Endothelial cell of umbilical vein (primary cell): ENCODE measurements around the gene CACTIN.

ENCODE experiments used
- EZH2 ChIP-seq: IDR thresholded peaks from 2 replicates; pipeline ENCODE4 v1.6.1; 2012; ENCODE audit warnings: borderline replicate concordance, low read depth, mild to moderate bottlenecking, moderate library complexity, low read length, inconsistent platforms; ENCODE audit not compliant: severe bottlenecking
- MAX ChIP-seq: IDR thresholded peaks from 2 replicates; pipeline ENCODE4 v1.6.1; 2011; ENCODE audit not compliant: insufficient read depth, insufficient read length
- MYC ChIP-seq: IDR thresholded peaks from one replicate; pipeline ENCODE4 v1.6.1; 2011; ENCODE audit warnings: mild to moderate bottlenecking, low read depth, low read length
- POLR2A ChIP-seq: IDR thresholded peaks from 2 replicates; pipeline ENCODE4 v1.6.1; 2012; ENCODE audit warnings: low read depth, mild to moderate bottlenecking, control low read depth, low read length
- POLR2AphosphoS5 ChIP-seq: IDR thresholded peaks from 2 replicates; pipeline ENCODE4 v1.6.1; 2012; ENCODE audit warnings: low read depth, mild to moderate bottlenecking, control low read depth, low read length, moderate library complexity; ENCODE audit not compliant: insufficient read depth
- TF ChIP-seq, protein P1 (sequence below), 2 donors: IDR thresholded peaks; 1 replicate in 1 of 2; 2 replicates in 1 of 2; pipeline ENCODE4 v1.5.1; 2011; ENCODE audit warnings: low read length in 2 of 2, mild to moderate bottlenecking in 2 of 2, moderate library complexity in 2 of 2, control low read depth in 1 of 2, inconsistent platforms in 1 of 2, low read depth in 1 of 2; ENCODE audit not compliant: insufficient read depth in 1 of 2; ENCODE audit errors: extremely low read depth in 1 of 2

DNA sequence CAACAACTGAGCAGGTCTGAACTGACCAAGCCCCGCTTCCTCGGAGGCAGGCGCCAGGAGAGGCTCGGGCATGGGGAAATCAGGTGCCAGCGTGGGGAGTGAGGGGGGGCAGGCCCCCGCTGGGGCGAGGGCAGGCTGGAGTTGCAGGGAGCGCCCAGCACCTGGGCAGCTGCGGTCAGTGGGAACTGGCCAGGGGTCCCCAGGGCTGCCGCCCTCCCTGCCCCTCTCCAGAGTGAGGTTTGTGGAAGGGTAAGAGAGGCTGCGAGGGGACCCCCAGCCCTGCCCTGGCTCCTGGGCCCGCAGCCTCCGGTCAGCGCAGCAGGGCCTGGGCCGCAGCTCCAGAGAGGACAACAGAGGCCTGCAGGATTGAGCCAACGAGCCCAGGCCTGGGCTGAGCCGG, 41.2 kb upstream of the CACTIN start:
- no peak for TF ChIP-seq POLR2A
- TF ChIP-seq POLR2AphosphoS5, result no peak
- TF ChIP-seq, protein P1, sequence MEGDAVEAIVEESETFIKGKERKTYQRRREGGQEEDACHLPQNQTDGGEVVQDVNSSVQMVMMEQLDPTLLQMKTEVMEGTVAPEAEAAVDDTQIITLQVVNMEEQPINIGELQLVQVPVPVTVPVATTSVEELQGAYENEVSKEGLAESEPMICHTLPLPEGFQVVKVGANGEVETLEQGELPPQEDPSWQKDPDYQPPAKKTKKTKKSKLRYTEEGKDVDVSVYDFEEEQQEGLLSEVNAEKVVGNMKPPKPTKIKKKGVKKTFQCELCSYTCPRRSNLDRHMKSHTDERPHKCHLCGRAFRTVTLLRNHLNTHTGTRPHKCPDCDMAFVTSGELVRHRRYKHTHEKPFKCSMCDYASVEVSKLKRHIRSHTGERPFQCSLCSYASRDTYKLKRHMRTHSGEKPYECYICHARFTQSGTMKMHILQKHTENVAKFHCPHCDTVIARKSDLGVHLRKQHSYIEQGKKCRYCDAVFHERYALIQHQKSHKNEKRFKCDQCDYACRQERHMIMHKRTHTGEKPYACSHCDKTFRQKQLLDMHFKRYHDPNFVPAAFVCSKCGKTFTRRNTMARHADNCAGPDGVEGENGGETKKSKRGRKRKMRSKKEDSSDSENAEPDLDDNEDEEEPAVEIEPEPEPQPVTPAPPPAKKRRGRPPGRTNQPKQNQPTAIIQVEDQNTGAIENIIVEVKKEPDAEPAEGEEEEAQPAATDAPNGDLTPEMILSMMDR (IDR thresholded peaks at IDR 0.05; ENCODE audit: extremely low read depth in 1 of 2, insufficient read depth in 1 of 2, low read depth in 1 of 2, low read length in 2 of 2), result no peak
- no peak for TF ChIP-seq MYC
- TF ChIP-seq EZH2, result no peak
- TF ChIP-seq MAX, result no peak
